ENCODE results near the gene CCDC78.

CCDC78 gene

GRCh38 chr16:708959-709358 is 17.3 kb downstream of the CCDC78 start:
- Histone ChIP-seq H3K4me3 (ENCODE audit: severe bottlenecking) (no peak overlapping the region), H3K27me3 (ENCODE audit: insufficient read depth, poor library complexity, severe bottlenecking) (no peaks in the 10 kb centered on the region), H3K9me3 (ENCODE audit: severe bottlenecking) (no peaks in the 10 kb centered on the region), H3K4me1 (ENCODE audit: insufficient read depth, poor library complexity, severe bottlenecking) (peaks cover 11% of the 10 kb centered on the region), H3K27ac (ENCODE audit: poor library complexity, severe bottlenecking) (no peak overlapping the region), H3K36me3 (ENCODE audit: low read depth) (no peaks in the 10 kb centered on the region)
- TF ChIP-seq CTCF (IDR thresholded peaks at IDR 0.05; ENCODE audit: poor library complexity, severe bottlenecking) = no peak
- ATAC-seq (ENCODE audit: low read depth) (no peak), DNase-seq (ENCODE audit: low spot score) (no peak)

- Histone ChIP-seq H3K27ac (ENCODE audit: poor library complexity, severe bottlenecking) (no peak overlapping the region), H3K9me3 (ENCODE audit: severe bottlenecking) (no peaks in the 10 kb centered on the region), H3K4me1 (ENCODE audit: insufficient read depth, poor library complexity, severe bottlenecking) (peaks cover 9% of the 10 kb centered on the region), H3K27me3 (ENCODE audit: insufficient read depth, poor library complexity, severe bottlenecking) (no peaks in the 10 kb centered on the region), H3K4me3 (ENCODE audit: severe bottlenecking) (no peak overlapping the region), H3K36me3 (ENCODE audit: low read depth) (no peaks in the 10 kb centered on the region)
- ATAC-seq (ENCODE audit: low read depth) (no peak), DNase-seq (ENCODE audit: low spot score) (no peak)
- TF ChIP-seq CTCF (IDR thresholded peaks at IDR 0.05; ENCODE audit: poor library complexity, severe bottlenecking) = no peak
Observed at GRCh38 chr16:708019-708418, 18.2 kb downstream of the CCDC78 start.

GRCh38 chr16:707062-707538 is 19.1 kb downstream of the CCDC78 start:
- Histone ChIP-seq H3K4me3 (ENCODE audit: severe bottlenecking) (no peak overlapping the region), H3K9me3 (ENCODE audit: severe bottlenecking) (no peaks in the 10 kb centered on the region), H3K27me3 (ENCODE audit: insufficient read depth, poor library complexity, severe bottlenecking) (no peaks in the 10 kb centered on the region), H3K27ac (ENCODE audit: poor library complexity, severe bottlenecking) (peak overlapping the region; percentile 10), H3K4me1 (ENCODE audit: insufficient read depth, poor library complexity, severe bottlenecking) (peaks cover 5% of the 10 kb centered on the region), H3K36me3 (ENCODE audit: low read depth) (no peaks in the 10 kb centered on the region)
- ATAC-seq (ENCODE audit: low read depth) (peak; percentile 24), DNase-seq (ENCODE audit: low spot score) (no peak)
- no peak for TF ChIP-seq CTCF (IDR thresholded peaks at IDR 0.05; ENCODE audit: poor library complexity, severe bottlenecking)

- H3K9me3 ChIP-seq (ENCODE audit: severe bottlenecking) = no peaks in the 10 kb centered on the region
- ATAC-seq (ENCODE audit: low read depth) = 0 out of 3 replicates have a peak, but pooled peaks have one; percentile 4
- peak overlapping the region; percentile 87 for H3K4me3 ChIP-seq (ENCODE audit: severe bottlenecking)
- H3K36me3 ChIP-seq (ENCODE audit: low read depth) = no peaks in the 10 kb centered on the region
- peak overlapping the region; percentile 10 for H3K27ac ChIP-seq (ENCODE audit: poor library complexity, severe bottlenecking)
- H3K4me1 ChIP-seq (ENCODE audit: insufficient read depth, poor library complexity, severe bottlenecking) = peaks cover 3% of the 10 kb centered on the region
- H3K27me3 ChIP-seq (ENCODE audit: insufficient read depth, poor library complexity, severe bottlenecking) = no peaks in the 10 kb centered on the region
- no peak for TF ChIP-seq CTCF (IDR thresholded peaks at IDR 0.05; ENCODE audit: poor library complexity, severe bottlenecking)
- no peak for DNase-seq (ENCODE audit: low spot score)
Observed at GRCh38 chr16:706189-707061, 19.8 kb downstream of the CCDC78 start.

Data from RWPE2 (cell line).